ENCODE data around the gene EPB41L3.

- TF ChIP-seq EP300 (IDR thresholded peaks at IDR 0.05; ENCODE audit: borderline replicate concordance) (no peak), TAF1 (IDR thresholded peaks at IDR 0.05; ENCODE audit: low read depth) (no peak), MAX (IDR thresholded peaks at IDR 0.05) (no peak), REST (IDR thresholded peaks at IDR 0.05; ENCODE audit: low read depth) (no peak), CREB1 (IDR thresholded peaks at IDR 0.05; ENCODE audit: low read depth) (no peak), YY1 (IDR thresholded peaks at IDR 0.05; ENCODE audit: low read depth) (no peak), TEAD4 (IDR thresholded peaks at IDR 0.05) (no peak), CEBPB (IDR thresholded peaks at IDR 0.05) (no peak), FOXM1 (IDR thresholded peaks at IDR 0.05; ENCODE audit: borderline replicate concordance, low read depth) (no peak)
These were observed 103.7 kb downstream of the EPB41L3 start for GRCh38 chr18:5439986-5440696.

Data from Ishikawa (cell line).